HG02852 (cell line): Measurements from ENCODE around the gene UBE2D3.
"Not testable (repeated sequence)": the region's sequence is repeated elsewhere in the genome, so short reads cannot be mapped to it uniquely, and the experiment has no call there.

Source experiments
- ATAC-seq: cut with Tn5 transposase; IDR thresholded peaks from one replicate; pipeline ENCODE4 v1.9.1; 2021; ENCODE audit warnings: mild to moderate bottlenecking, moderate library complexity; ENCODE audit not compliant: unreplicated experiment

UBE2D3 gene

GRCh38 chr4:102826890-102827673 lies at the start of gene UBE2D3:
Gene UBE2D3 (minus strand): TSS chr4:102827551. CDS start chr4:102826508, 1,043 bp downstream.
- ATAC-seq: peak; percentile 30

GRCh38 chr4:102871772-102872171 lies 44.4 kb upstream of the UBE2D3 start:
- ATAC-seq: no peak

- peak; percentile 36 for ATAC-seq
Measured at GRCh38 chr4:102869569-102870197, 42.3 kb upstream of the UBE2D3 start.

- peak; percentile 82 for ATAC-seq
Measured at GRCh38 chr4:102868781-102869568, 41.6 kb upstream of the UBE2D3 start, which contains the start of gene CISD2. Gene CISD2 (plus strand): TSS chr4:102868992. CDS start chr4:102869085, 93 bp downstream.

GRCh38 chr4:102868153-102868780 lies 40.9 kb upstream of the UBE2D3 start:
- ATAC-seq: peak; percentile 55

GRCh38 chr4:102867278-102868152 lies 40.2 kb upstream of the UBE2D3 start:
- ATAC-seq: no peak

- not testable (repeated sequence) for ATAC-seq
Measured at GRCh38 chr4:102865327-102865726, 38.0 kb upstream of the UBE2D3 start.

- ATAC-seq: no peak
Measured at GRCh38 chr4:102862747-102863146, 35.4 kb upstream of the UBE2D3 start.

GRCh38 chr4:102862016-102862415 lies 34.7 kb upstream of the UBE2D3 start:
- no peak for ATAC-seq

GRCh38 chr4:102860611-102861324 lies 33.4 kb upstream of the UBE2D3 start:
- ATAC-seq: no peak

- no peak for ATAC-seq
Measured at GRCh38 chr4:102858828-102859464, 31.6 kb upstream of the UBE2D3 start.

- no peak for ATAC-seq
Measured at GRCh38 chr4:102850370-102850769, 23.0 kb upstream of the UBE2D3 start.

- no peak for ATAC-seq
Measured at GRCh38 chr4:102849579-102850104, 22.3 kb upstream of the UBE2D3 start.

- ATAC-seq: no peak
Measured at GRCh38 chr4:102847687-102848086, 20.3 kb upstream of the UBE2D3 start.

GRCh38 chr4:102843938-102844337 lies 16.6 kb upstream of the UBE2D3 start:
- no peak for ATAC-seq

- ATAC-seq: no peak
Measured at GRCh38 chr4:102843273-102843672, 15.9 kb upstream of the UBE2D3 start.

- ATAC-seq: no peak
Measured at GRCh38 chr4:102842367-102842766, 15.0 kb upstream of the UBE2D3 start.

- no peak for ATAC-seq
Measured at GRCh38 chr4:102836596-102836995, 9.2 kb upstream of the UBE2D3 start.

GRCh38 chr4:102832667-102833066 lies 5.3 kb upstream of the UBE2D3 start:
- ATAC-seq: no peak
